Stimulated activated CD8-positive, alpha-beta memory T cell treated with anti-CD3 and anti-CD28 coated beads, Interleukin-4, amount 100 ng/mL, for 24 hours (primary cell): ENCODE measurements around the gene YPEL5.
"Not testable (repeated sequence)": the region's sequence is repeated elsewhere in the genome, so short reads cannot be mapped to it uniquely, and the experiment has no call there.

ENCODE experiments used
- DNase-seq: peaks from one replicate; pipeline ENCODE4 v3.0.0-alpha.2; 2020; ENCODE audit warnings: low read depth

Gene YPEL5

DNA sequence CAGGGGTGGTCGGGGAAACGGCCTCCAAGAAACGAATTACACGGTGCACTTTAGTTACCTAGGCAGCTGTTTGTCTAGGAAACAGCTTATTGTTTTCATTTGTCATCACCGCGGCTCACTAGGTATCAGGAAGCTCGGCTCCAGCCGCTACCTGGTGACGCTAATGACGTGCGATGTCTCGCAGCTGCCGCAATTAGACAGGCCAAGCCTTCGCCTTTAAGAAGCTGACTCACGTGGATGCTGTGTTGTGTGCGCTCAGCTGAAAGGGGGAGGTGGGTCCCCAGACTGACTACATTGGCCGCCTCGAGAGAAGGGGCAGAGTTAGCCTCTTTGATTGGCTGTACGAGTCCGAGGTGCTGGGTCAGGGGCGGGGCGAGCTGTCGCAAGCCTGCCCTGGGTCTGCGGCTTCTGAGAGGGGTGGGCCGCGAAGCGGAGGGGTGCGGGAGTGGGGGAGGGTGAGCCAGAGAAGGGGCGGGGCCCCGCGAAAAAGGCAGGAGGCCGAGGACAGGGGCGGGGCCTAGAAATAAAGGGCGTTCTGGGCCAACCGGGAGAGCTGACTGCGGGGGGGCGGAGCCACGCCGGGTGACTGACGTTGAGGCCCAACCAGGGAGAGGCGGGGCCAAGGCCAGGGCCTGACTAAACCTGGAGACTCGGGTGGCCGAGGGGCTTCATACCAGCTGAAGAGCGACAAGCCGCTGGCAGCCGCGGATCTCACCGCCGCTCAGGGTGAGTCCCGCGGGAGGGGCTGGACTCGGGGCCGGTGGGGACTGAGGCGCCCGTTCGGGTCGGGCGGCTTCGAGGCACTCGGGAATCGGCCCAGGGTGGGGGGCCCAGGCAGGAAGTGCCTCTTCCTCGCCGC, at the start of gene YPEL5:
TSS of gene YPEL5 (plus strand) at position 671 of the 859 bp plus-strand sequence. CDS start 9,645 bp downstream, outside the sequence.
- DNase-seq = peak; percentile 99

DNA sequence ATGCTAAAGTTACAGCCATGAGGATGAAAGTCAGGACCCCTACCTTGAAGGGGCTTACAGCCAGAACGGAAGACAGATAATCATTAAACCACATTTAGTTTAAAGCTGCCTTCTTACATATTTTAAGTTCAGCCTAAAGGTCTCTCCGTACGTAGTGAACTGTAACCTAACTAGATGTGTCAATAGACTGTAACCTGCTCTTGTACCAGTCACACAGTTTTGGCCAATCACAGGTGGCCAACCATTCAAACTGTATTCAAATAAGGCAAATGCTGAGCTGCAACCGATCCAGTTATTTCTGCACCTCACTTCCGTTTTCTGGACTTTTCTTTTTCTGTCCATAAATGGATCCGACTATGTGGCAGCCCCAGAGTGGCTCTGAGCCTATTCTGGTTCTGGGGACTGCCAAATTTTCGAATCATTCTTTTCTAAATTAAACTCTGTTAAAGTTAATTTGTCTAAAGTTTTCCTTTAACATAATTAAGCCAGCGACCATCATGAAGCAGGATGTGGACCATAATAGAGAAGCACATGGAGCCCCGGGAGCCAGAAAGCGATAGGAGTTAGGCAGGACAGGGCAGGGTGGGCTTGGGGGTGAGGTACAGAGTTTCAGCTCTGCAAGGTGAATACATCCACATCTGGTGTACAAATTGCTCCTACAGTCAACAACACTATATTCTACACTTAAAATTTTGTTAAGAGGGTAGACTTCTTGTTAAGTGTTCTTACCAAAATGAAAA, 48.4 kb upstream of the YPEL5 start:
- no peak for DNase-seq

GRCh38 chr2:30099366-30099765, 47.4 kb upstream of the YPEL5 start:
- DNase-seq = not testable (repeated sequence)

- not testable (repeated sequence) for DNase-seq
Measured at GRCh38 chr2:30100691-30101090, 46.1 kb upstream of the YPEL5 start.

GRCh38 chr2:30104307-30104706, 42.5 kb upstream of the YPEL5 start:
- DNase-seq = no peak

DNA sequence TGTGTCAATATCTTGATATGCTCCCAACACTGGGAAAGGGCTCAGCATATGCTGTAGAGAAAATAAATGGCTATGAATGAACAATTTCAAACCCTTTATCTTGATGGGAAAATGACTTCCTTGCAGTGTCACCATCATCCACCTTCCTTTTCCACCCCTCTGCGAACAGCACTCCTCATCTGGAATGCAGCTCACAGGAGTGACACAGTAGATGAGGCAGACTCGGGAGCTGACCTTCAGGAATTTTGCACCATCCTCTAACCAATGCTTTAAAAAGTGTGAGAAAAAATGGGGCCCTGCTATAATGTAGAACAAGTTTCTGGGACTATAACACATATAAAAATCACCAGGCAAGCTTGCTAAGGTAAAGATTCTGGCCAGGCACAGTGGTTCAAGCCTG, 41.3 kb upstream of the YPEL5 start:
- DNase-seq = no peak

GRCh38 chr2:30106543-30106942, 40.3 kb upstream of the YPEL5 start:
- no peak for DNase-seq

DNA sequence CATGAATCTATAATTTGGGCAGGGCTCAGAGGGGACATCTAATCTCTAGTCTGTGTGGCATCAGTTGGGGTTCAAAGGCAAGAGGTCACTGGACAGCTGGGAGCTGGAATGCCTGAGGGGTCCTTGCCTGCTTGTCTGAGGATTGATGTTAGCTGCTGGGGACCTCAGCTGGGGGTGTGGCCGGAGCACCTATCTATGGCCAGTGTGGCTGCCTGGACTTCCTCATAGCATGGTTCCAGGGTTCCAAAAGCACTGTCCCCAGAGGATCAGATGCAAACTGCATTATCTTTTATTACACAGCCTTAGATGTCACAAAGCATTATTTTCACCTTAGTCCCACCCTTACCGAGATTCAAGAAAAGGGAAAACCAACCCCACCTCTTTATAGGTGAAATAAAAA, 38.6 kb upstream of the YPEL5 start:
- no peak for DNase-seq

DNA sequence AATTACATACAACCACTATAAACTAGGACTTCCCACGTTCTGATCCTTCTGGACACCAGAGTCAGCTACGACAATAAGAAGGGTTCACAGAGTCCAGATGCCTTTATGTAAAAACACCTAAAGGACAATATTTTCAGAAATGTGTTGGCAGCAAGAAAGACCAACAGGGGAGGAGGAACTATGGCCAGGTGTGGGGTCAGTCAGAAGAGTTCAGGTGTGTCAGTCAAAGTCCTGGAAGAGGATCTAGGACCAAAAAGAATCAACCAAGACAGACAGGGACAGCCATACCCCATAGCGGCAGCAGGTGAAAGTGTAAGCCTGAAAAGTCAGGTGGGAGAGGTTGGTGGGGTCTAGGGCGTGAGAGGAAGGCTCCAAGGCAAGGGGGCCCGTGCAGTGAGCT, 38.0 kb upstream of the YPEL5 start:
- DNase-seq = no peak

DNA sequence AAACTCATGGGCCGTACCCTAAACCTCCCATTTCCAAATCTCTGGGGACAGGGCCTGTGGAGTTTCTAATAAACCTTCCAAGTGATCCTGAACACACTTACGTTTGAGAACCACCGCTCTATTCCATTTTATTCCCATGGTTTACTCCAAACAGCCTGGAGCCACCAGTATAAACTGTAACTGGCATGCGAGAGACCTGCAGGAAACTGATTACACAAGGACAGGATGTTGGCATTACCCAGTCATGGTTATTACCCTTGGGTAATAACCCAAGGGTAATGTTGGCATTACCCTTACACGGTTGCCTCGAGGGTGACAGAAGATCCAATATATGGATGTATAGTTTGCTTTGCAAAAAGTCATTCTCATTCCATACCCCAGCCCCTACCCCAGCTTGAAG, 37.0 kb upstream of the YPEL5 start:
- no peak for DNase-seq

GRCh38 chr2:30110773-30111172, 36.0 kb upstream of the YPEL5 start:
- DNase-seq = no peak

- not testable (repeated sequence) for DNase-seq
Measured at GRCh38 chr2:30111186-30111585, 35.6 kb upstream of the YPEL5 start.

- no peak for DNase-seq
Measured at GRCh38 chr2:30112561-30112960, 34.2 kb upstream of the YPEL5 start.

DNA sequence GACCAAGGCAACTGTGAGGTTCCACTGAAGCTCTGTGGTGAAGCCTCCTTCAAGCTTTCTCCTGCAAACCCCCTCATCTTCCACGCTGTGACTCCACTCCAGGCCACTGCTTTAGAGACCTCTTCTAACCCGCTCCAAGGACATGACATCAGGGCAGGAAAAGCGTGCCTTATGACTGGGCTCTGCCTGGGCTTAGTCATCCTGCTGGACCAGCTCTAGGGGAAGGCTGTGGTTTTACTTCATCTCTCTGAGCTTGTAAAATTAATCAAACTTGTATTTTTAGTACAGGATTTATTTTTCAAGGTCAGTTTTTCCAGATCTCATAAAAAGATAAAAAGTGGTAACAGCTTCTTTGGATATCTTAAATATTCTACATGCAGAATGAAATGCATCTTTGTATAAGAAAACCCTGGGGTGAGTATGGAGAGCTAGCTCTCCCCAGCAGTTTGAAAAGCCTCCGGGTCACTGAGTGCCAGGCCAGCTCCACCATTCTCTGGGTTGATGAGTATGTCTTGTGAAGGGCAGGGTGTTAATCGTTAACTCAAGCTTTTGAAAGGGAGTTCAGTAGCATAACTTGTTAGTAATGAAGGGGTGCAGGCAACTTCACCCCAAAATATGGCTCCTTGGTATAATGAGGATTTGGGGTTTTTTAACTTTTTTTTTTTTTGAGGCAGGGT, 33.1 kb upstream of the YPEL5 start:
- no peak for DNase-seq

GRCh38 chr2:30115141-30115980, 31.4 kb upstream of the YPEL5 start:
- DNase-seq = peak; percentile 22

- no peak for DNase-seq
Measured at GRCh38 chr2:30115981-30116285, 30.9 kb upstream of the YPEL5 start.

DNA sequence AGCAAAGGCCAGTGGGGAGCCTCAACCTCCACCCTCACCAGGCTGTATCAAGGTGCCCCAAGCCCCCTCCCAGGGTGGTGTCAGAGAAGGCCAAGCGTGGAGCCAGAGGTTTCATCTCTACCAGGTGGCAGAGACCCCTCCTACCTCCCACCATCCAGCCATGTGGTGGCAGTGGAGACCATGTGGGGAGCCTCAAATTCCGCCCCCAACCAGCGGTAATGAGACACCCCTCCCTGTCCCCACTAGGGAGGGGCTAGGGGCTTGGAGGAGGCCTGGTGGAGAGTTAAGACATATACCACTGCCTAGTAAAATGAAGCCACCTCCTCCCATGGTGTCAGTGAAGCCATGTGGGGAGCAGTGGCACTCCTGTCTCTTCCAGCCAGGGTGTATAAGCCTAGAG, 24.4 kb upstream of the YPEL5 start:
- no peak for DNase-seq

DNA sequence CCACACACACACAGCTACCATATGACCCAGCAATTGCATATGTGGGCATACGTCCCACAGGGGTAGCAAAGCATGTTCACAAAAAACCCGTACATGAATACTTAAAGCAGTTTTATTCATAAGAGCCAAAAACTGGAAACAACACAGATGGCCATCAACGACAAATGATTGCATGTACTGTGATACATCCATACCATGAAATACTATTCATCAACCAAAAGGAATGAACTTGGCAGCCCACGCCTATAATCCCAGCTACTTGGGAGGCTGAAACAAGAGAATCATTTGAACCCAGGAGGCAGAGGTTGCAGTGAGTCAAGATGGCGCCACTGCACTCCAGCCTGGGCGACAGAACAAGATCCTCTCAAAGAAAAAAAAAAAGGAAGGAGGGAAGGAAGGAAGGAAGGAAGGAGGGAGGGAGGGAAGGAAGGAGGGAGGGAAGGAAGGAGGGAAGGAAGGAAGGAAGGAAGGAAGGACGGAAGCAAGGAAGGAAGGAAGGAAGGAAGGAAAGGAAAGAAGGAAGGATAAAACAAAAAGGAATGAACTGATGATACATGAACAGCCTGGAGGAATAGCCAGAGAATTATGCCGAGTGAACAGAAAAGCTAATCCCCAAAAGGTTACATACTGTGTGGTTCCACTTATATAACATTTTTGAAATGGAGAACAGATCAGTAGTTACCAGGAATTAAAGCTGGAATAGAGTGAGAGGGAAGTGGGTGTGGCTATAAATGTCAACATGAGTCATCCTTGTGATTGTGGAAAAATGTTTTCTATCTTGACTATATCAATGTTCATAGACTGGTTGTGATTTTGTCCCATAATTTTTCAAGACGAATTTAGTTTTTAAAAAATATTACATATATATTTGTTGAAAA, 19.6 kb upstream of the YPEL5 start:
- no peak for DNase-seq

DNA sequence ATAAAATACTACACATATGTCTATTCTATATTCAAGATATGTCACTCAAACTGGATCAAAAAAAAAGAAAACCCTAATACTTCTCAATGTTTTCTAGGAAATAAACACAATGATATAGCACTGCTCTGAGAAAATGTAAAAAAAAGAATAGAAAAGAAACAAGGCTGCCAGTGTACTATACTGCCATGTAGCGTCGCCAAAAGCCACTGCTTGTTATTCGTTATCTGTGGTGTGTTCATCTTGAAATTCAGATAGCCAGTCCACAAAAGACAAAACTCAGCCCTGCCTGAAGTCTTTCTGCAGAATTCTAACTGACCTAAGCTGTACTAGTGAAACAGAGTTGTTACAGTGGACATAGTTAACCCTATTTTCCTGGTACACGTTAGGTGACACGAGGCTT, 12.2 kb upstream of the YPEL5 start:
- no peak for DNase-seq

- no peak for DNase-seq
Measured at GRCh38 chr2:30135541-30135940, 11.3 kb upstream of the YPEL5 start.
